Activated B cell treated with CpG ODN at 0.5 μM for 24 hours (primary cell): ENCODE results near the gene COQ4. TPM values are rescaled to one million over a fixed set of nuclear protein-coding genes. Genes with fewer than 3 reads are reported as not detected.

Experiments
- ATAC-seq: fragments of 200-7000 bp; cut with Tn5 transposase; one replicate; pipeline ENCODE4 v1.10.0; 2021; ENCODE audit warnings: low read depth, mild to moderate bottlenecking, moderate library complexity
- CTCF ChIA-PET: fragments of 350-600 bp; sonication (Branson Sonifier 250); formaldehyde crosslinking; loops from one replicate; lab custom pipeline; 2021; ENCODE audit warnings: antibody characterized with exemption; lab: Charles Lee
- POLR2A ChIA-PET: fragments of 350-600 bp; sonication (Branson Sonifier 250); formaldehyde crosslinking; loops from one replicate; lab custom pipeline; 2021; ENCODE audit warnings: antibody characterized with exemption; lab: Charles Lee
- DNase-seq: peaks from one replicate; pipeline ENCODE4 v3.0.0; 2022
- H3K27ac Mint-ChIP-seq: one replicate; pipeline ENCODE4 v1.8.0; 2020; ENCODE audit warnings: mixed read lengths
- H3K27me3 Mint-ChIP-seq: one replicate; pipeline ENCODE4 v1.8.0; 2021; ENCODE audit warnings: mixed read lengths
- H3K36me3 Mint-ChIP-seq: one replicate; pipeline ENCODE4 v1.8.0; 2021; ENCODE audit warnings: low read depth, mixed read lengths
- H3K4me1 Mint-ChIP-seq: one replicate; pipeline ENCODE4 v1.8.0; 2021; ENCODE audit warnings: mixed read lengths
- H3K4me3 Mint-ChIP-seq: one replicate; pipeline ENCODE4 v1.8.0; 2020; ENCODE audit warnings: mild to moderate bottlenecking, mixed read lengths
- H3K9me3 Mint-ChIP-seq: one replicate; pipeline ENCODE4 v1.8.0; 2020; ENCODE audit warnings: mixed read lengths
- intact Hi-C: fragments of 100-400 bp; cut with micrococcal nuclease; formaldehyde crosslinking; loops from one replicate; pipeline ENCODE4 v1.15.1; 2024
- total RNA-seq: library from RNA; stranded (reverse); gene quantifications from 2 replicates; pipeline ENCODE4 v1.2.3, GENCODE V29; 2022
- TF ChIP-seq, protein P1 (sequence below): fragments of 200-600 bp; IDR thresholded peaks from one replicate; pipeline ENCODE4 v1.8.0; 2022; ENCODE audit warnings: antibody characterized with exemption, mild to moderate bottlenecking

The COQ4 gene
- total RNA-seq, 1 donor from 2014 or later = 45.6 TPM

GRCh38 chr9:128286440-128286839 is 36.2 kb upstream of the COQ4 start:
- Mint-ChIP-seq H3K9me3 (no peaks in the 10 kb centered on the region), H3K4me1 (peaks cover 7% of the 10 kb centered on the region), H3K27ac (no peak overlapping the region), H3K4me3 (no peak overlapping the region), H3K36me3 (peaks cover 17% of the 10 kb centered on the region), H3K27me3 (no peaks in the 10 kb centered on the region)
- ATAC-seq (no peak), DNase-seq (no peak)
- TF ChIP-seq, protein P1, sequence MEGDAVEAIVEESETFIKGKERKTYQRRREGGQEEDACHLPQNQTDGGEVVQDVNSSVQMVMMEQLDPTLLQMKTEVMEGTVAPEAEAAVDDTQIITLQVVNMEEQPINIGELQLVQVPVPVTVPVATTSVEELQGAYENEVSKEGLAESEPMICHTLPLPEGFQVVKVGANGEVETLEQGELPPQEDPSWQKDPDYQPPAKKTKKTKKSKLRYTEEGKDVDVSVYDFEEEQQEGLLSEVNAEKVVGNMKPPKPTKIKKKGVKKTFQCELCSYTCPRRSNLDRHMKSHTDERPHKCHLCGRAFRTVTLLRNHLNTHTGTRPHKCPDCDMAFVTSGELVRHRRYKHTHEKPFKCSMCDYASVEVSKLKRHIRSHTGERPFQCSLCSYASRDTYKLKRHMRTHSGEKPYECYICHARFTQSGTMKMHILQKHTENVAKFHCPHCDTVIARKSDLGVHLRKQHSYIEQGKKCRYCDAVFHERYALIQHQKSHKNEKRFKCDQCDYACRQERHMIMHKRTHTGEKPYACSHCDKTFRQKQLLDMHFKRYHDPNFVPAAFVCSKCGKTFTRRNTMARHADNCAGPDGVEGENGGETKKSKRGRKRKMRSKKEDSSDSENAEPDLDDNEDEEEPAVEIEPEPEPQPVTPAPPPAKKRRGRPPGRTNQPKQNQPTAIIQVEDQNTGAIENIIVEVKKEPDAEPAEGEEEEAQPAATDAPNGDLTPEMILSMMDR = no peak
- intact Hi-C loops = no loop called here
- ChIA-PET POLR2A (no interaction called here), CTCF (no interaction called here)

GRCh38 chr9:128288273-128289004 is 34.2 kb upstream of the COQ4 start:
- H3K4me1 Mint-ChIP-seq = peaks cover 7% of the 10 kb centered on the region
- POLR2A ChIA-PET = interaction anchor here (0.7 to 0.8 kb wide), 2 partner anchors 25 to 487 kb away, joined by 3 read pairs; no protein-coding TSS in a partner anchor

GRCh38 chr9:128292009-128292408 is 30.6 kb upstream of the COQ4 start:
- TF ChIP-seq, protein P1 = no peak
- no peaks in the 10 kb centered on the region for H3K27me3 Mint-ChIP-seq
- ATAC-seq = no peak
- intact Hi-C loops = no loop called here
- no peak for DNase-seq
- H3K36me3 Mint-ChIP-seq = peaks cover 13% of the 10 kb centered on the region
- H3K9me3 Mint-ChIP-seq = no peaks in the 10 kb centered on the region
- H3K27ac Mint-ChIP-seq = no peak overlapping the region
- H3K4me1 Mint-ChIP-seq = no peaks in the 10 kb centered on the region
- ChIA-PET POLR2A (no interaction called here), CTCF (no interaction called here)
- no peak overlapping the region for H3K4me3 Mint-ChIP-seq

More at GRCh38 chr9:128288273-128289004, 34.2 kb upstream of the COQ4 start:
- H3K27ac Mint-ChIP-seq = no peak overlapping the region
- ATAC-seq (no peak), DNase-seq (no peak)
- H3K9me3 Mint-ChIP-seq = no peaks in the 10 kb centered on the region
- TF ChIP-seq, protein P1 = no peak
- CTCF ChIA-PET = no interaction called here
- H3K36me3 Mint-ChIP-seq = peaks cover 17% of the 10 kb centered on the region
- H3K4me3 Mint-ChIP-seq = no peak overlapping the region
- no peaks in the 10 kb centered on the region for H3K27me3 Mint-ChIP-seq
- intact Hi-C loops = no loop called here

GRCh38 chr9:128293091-128293490 is 29.5 kb upstream of the COQ4 start:
- DNase-seq (no peak), ATAC-seq (no peak)
- Mint-ChIP-seq H3K27ac (no peak overlapping the region), H3K36me3 (peaks cover 8% of the 10 kb centered on the region), H3K9me3 (no peaks in the 10 kb centered on the region), H3K4me1 (no peaks in the 10 kb centered on the region), H3K27me3 (no peaks in the 10 kb centered on the region), H3K4me3 (no peak overlapping the region)
- POLR2A ChIA-PET = interaction anchor here (0.6 to 0.7 kb wide), 2 partner anchors 16 to 792 kb away, joined by 3 read pairs; no protein-coding TSS in a partner anchor
- CTCF ChIA-PET = interaction anchor here (1.5 kb wide), 1 partner anchor 69 kb away, joined by 4 read pairs; no protein-coding TSS in a partner anchor
- intact Hi-C loops = no loop called here
- TF ChIP-seq, protein P1 = no peak

- DNase-seq = no peak
- TF ChIP-seq, protein P1 = no peak
- Mint-ChIP-seq H3K27ac (no peak overlapping the region), H3K27me3 (no peaks in the 10 kb centered on the region), H3K4me1 (no peaks in the 10 kb centered on the region), H3K36me3 (no peaks in the 10 kb centered on the region), H3K4me3 (no peak overlapping the region), H3K9me3 (no peaks in the 10 kb centered on the region)
- intact Hi-C loops = no loop called here
- CTCF ChIA-PET = interaction anchor here (1.5 to 1.9 kb wide), 2 partner anchors 47 to 126 kb away, joined by 4 to 9 read pairs; partner anchors contain the start of gene CERCAM
- ATAC-seq = no peak
- POLR2A ChIA-PET = no interaction called here
Observed at GRCh38 chr9:128294142-128294541, 28.5 kb upstream of the COQ4 start.
